22Rv1 (cell line): Measurements from ENCODE around the gene CEACAM19.
"Not testable (repeated sequence)": the region's sequence is repeated elsewhere in the genome, so short reads cannot be mapped to it uniquely, and the experiment has no call there.

ENCODE experiments used
- ZFX ChIP-seq: fragments of 450-650 bp; IDR thresholded peaks from 2 replicates; pipeline ENCODE4 v1.6.1; 2017; ENCODE audit warnings: antibody characterized with exemption, borderline replicate concordance
- TF ChIP-seq, protein P1 (sequence below): fragments of 450-650 bp; IDR thresholded peaks from 2 replicates; pipeline ENCODE4 v1.5.1; 2017; ENCODE audit warnings: mild to moderate bottlenecking

DNA sequence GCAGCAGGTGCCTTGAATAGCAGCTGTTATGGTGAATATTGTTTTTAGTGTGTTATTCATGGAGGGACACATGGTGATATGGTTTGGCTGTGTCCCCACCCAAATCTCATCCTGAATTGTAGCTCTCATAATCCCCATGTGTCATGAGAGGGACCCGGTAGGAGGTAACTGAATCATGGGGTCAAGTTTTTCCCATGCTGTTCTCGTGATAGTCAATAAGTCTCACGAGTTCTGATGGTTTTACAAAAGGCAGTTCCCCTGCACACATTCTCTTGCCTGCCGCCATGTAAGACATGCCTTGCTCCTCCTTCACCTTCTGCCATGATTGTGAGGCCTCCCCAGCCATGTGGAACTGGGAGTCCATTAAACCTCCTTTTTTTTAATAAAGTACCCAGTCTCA, 45.6 kb upstream of the CEACAM19 start:
- TF ChIP-seq, protein P1, sequence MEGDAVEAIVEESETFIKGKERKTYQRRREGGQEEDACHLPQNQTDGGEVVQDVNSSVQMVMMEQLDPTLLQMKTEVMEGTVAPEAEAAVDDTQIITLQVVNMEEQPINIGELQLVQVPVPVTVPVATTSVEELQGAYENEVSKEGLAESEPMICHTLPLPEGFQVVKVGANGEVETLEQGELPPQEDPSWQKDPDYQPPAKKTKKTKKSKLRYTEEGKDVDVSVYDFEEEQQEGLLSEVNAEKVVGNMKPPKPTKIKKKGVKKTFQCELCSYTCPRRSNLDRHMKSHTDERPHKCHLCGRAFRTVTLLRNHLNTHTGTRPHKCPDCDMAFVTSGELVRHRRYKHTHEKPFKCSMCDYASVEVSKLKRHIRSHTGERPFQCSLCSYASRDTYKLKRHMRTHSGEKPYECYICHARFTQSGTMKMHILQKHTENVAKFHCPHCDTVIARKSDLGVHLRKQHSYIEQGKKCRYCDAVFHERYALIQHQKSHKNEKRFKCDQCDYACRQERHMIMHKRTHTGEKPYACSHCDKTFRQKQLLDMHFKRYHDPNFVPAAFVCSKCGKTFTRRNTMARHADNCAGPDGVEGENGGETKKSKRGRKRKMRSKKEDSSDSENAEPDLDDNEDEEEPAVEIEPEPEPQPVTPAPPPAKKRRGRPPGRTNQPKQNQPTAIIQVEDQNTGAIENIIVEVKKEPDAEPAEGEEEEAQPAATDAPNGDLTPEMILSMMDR, result not testable (repeated sequence)
- TF ChIP-seq ZFX, result not testable (repeated sequence)
